Right lobe of liver (tissue), 4 donors: ENCODE data around the gene SNX32.

Experiments used
- POLR2A ChIP-seq: fragments of 450-650 bp; IDR thresholded peaks from one replicate; pipeline ENCODE4 v1.6.1; 2017; ENCODE audit warnings: antibody characterized with exemption, mild to moderate bottlenecking
- TF ChIP-seq, protein P1 (sequence below), 4 donors: fragments of 200-600 bp in 3 of 4; fragments of 450-650 bp in 1 of 4; IDR thresholded peaks; one replicate each; pipeline versions ENCODE4 v1.5.1 to v1.8.0; 2016 to 2022; ENCODE audit warnings: antibody characterized with exemption in 4 of 4, mild to moderate bottlenecking in 2 of 4
- donor health status: DM: no; HTN: no; CAD: no.
- donor health status: DM: no; HTN: no; CAD: no.
- donor health status: DM: no; HTN: yes; CAD: no.

DNA sequence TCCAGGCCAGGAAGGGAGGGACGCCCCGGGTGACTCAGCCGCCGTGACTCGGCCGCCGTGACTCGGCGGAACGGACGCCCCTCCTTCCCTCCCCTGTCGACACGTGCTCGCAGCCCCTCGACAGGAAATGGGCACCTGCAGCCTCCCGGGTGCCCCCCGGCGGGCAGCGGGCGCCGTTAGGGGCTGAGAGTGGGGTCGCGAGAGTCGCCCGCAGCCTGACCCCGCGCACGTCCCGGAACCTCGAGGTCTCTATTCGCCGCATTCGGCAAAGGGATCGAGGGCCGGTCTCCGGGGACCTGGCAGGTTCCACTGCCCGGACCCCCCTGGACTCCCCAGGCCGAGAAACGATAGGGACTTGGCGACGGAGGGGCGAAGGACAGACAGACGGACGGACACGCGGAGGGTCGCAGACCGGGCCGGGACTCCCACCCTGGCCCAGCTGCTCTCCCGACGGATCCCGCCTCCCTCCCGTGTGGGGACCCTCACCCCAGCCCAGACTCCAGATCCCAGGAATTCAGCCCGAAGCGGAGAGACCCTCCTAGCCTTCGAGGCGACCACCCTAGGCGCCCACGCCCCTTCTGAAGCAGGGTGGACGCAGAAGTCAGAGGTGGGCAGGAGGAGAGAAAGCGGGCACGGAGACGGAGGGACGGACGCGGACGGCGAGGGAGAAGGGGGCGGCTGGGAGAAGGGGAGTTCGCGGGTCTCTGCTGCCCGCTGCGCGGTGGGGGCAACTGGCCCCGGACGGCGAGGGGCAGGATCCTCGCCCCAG, 65.8 kb downstream of the SNX32 start:
- TF ChIP-seq, protein P1, sequence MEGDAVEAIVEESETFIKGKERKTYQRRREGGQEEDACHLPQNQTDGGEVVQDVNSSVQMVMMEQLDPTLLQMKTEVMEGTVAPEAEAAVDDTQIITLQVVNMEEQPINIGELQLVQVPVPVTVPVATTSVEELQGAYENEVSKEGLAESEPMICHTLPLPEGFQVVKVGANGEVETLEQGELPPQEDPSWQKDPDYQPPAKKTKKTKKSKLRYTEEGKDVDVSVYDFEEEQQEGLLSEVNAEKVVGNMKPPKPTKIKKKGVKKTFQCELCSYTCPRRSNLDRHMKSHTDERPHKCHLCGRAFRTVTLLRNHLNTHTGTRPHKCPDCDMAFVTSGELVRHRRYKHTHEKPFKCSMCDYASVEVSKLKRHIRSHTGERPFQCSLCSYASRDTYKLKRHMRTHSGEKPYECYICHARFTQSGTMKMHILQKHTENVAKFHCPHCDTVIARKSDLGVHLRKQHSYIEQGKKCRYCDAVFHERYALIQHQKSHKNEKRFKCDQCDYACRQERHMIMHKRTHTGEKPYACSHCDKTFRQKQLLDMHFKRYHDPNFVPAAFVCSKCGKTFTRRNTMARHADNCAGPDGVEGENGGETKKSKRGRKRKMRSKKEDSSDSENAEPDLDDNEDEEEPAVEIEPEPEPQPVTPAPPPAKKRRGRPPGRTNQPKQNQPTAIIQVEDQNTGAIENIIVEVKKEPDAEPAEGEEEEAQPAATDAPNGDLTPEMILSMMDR (IDR thresholded peaks at IDR 0.05) = no peak
- no peak for TF ChIP-seq POLR2A
